Muscle of back (tissue), 11 donors: ENCODE measurements around the gene TSHR. TPM values are rescaled to one million over a fixed set of nuclear protein-coding genes. Genes with fewer than 3 reads are reported as not detected.
A peak's percentile ranks its signal among the peaks of the same experiment; 100 is the strongest.
"Not testable (repeated sequence)": the region's sequence is repeated elsewhere in the genome, so short reads cannot be mapped to it uniquely, and the experiment has no call there.

Source experiments
- DNase-seq, 3 donors: peaks; one replicate each; pipeline versions ENCODE4 v3.0.0 to v3.0.0-alpha.2; 2013
- polyA plus RNA-seq, 10 donors: library from polyadenylated mRNA; unstranded; fragments of 120-200 nt; gene quantifications; one replicate each; pipeline ENCODE4 v1.2.1, GENCODE V29; 2013; ENCODE audit not compliant: insufficient read length in 10 of 10

Gene TSHR
- polyA plus RNA-seq, 10 donors, result 0.12 to 2.5 (median 0.57) TPM

DNA sequence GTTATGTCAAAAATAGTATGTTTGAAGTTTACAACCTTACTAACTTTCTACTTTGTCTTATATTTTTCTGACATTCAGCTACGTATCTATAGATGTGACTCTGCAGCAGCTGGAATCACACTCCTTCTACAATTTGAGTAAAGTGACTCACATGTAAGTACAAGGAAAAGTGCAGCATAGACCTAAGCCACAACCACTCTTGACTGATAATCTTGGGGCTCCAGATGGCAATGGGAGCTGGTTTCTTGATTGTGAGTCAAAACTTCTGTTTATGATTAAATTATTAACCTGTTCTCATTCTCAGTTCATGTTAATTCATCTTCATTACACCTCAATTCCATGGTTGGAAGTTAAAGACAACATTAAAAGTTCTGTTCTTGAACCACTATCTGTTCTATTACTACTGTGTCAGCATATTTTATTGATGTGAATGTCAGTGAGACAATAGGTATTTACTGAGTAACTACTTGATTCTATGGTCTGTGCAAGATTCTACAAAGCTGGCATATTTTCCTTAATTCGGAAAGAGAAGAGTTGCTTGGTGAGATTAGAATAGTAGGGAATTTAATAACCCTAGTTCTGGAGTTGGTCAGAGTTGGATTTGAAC, 112.9 kb downstream of the TSHR start:
- no peak for DNase-seq

DNA sequence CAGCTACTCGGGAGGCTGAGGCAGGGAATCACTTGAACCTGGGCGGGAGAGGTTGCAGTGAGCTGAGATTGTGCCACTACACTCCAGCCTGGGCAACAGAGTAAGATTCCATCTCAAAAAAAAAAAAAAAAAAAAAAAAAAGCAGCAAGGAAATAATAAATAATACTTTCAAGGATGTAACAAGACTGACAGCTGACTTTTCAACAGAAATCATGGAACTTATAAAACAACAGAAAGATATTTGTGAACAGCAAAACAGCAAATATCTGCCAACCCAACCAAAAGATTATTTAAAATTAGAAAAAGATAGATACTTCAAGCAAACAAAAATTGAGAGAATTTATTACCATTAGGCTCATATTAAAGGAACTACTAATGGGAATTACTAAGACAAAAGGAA, 115.1 kb downstream of the TSHR start:
- no peak for DNase-seq

DNA sequence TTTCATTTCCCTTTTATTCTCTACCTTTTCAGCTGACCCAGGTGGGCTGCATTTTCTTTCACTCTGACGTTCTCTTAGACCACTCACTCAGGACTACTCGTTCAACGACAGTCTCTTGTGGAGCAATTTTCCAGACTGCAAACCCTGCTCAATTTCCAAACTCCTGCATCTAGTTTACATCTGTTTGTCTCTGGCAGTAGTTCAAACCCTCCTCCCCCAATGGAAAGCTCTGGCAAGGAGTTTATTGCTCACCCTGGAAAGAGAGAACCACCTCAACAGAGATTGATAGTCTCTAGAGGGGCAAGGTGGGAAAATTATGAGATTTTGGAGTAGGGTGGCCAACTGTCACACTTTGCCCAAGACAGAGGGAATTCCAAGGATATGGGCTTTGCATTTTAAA, 130.2 kb downstream of the TSHR start:
- peak; percentile 3 to 24 (median 11) for DNase-seq

DNA sequence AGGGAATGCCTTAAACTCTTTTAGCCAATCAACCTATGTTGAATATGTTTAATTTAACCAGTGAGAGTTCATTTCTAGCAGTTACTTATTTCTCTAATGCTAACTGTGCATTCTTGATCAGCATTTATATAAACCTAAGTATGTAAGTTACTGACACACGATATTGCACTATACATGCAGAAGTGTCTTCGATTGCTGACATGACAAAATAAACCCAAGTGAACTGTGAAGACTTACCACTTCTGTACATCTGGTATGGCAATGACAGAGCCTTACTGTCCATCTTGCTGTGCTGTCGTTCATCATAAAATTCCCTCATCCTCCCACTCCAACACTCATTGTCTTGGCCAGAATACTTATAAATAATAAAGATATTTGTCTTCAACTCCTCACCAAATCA, 131.8 kb downstream of the TSHR start:
- DNase-seq, result no peak

DNA sequence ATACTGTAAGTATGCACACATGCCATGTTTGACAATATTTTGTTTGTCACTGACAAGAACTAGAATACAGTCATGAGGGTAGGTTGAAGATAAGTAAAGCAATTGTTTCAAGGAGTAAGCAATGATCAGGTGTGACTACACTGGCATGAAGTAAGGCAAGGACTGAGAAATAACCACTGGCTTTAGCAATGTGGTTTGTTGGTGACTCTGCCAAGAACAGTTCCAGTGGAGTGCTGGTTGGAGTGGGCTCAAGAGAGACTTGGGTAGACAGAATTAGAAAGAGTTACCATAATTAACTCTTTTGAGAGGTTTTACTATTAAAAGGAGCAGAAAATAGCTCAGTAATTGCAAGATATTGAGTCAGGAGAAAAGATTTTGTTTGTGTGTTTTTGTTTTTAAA, 135.7 kb downstream of the TSHR start:
- no peak for DNase-seq

DNA sequence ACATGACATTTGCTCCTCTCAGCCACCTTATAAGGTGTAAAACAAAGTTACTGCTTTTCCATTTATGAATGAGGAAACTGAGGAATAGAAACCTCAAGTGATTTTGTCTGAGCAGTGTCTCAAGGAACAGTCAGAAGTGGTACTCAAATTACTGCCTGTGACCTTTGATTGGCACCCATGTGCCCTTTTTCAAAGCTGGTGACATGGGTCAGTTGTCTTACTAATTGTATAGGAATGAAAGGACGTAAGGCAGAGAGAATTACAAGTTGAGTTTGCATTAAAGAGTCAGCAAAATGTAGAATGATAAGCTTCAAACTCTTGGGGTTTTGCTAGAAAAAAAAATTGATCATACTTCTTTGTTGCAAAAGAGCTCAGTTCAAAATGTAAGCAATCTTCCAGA, 136.2 kb downstream of the TSHR start:
- no peak for DNase-seq

DNA sequence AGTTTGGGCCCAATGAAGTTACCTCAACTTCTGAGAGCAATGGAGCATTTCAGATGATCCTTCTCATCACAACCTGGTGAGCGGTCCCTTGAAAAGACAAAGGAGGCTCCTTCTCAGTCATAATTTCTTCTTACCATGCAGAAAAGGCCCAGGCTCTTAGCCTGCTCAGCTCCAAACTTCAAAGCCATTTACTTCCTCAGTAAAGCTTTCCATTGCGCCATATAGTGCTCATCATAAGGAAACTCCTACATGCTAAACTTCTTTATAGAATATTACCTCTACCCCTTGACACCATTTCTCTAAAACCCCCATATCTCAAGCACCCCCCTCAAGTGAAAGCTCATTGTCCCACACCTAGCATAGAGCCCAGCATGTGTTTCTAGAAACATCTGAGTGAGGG, 138.2 kb downstream of the TSHR start:
- no peak for DNase-seq

DNA sequence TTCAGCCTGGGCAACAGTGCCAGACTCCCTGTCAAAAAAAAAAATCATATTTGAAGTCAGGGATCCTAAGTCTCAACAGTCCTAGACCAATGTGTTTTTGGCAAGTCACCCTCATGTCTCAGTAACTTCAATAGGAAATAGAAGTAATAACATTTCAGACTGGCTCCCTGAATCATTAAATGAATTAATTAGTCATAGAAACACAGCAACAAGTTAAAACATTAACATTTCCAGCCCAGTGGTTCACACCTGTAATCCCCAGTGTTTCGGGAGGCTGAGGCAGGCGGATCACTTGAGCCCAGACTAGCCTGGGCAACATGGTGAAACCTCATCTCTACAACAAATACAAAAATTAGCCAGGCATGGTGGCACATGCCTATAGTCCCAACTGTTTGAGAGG, 140.1 kb downstream of the TSHR start:
- no peak for DNase-seq

DNA sequence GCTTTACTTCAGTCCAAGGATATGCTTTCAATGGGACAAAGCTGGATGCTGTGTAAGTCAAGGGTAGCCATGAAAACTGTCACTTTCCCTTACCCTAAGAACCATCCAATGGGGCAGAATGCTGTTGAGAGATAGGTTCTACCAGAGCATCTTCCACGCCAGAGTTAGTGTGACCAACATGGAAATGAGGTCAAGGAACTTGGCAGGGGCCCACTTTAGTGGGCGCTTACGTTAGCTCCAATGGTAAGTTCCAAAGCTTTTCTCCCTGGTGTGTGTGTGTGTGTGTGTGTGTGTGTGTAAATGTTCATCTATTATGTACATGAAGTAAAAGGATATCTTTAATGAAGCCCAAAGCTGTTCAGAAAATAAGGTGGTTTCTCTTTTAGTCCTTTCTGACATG, 141.2 kb downstream of the TSHR start:
- DNase-seq, result no peak

DNA sequence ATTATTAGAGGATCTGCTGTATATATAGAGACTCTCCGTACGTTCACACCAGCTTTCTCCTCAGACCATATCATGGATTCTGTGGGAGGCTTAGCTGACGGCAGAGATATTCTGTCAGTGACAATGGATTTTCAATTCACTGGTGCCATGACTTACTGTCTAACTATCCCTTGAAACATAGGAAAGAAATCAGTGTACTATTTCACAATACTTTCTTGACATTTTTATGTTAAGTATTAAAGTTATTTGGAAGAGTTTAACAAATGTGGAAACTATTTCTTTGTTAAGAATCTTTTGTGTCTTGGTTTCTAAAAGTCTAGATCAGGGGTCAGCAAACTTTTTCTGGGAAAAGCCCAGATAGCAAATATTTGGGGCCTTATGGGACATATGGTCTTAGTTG, 146.8 kb downstream of the TSHR start:
- DNase-seq, result no peak

DNA sequence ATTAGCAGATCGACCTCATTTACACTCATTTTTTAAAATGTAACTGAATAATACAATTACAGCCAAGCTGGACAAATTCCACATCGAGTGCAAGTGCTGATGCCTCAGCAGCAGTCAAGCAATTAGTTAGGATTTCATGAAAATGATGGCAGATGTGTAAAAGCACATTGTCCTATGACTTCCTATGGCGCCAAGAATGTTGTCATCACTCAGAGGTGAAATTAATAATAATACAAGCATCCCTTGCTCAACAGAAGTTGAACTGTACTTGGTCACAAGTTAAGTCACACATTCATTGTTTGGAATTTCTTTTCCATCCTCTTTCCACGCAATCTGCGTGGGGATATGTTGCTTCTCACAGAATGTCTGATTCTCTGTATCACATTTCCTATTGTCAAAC, 148.0 kb downstream of the TSHR start:
- DNase-seq, result no peak

DNA sequence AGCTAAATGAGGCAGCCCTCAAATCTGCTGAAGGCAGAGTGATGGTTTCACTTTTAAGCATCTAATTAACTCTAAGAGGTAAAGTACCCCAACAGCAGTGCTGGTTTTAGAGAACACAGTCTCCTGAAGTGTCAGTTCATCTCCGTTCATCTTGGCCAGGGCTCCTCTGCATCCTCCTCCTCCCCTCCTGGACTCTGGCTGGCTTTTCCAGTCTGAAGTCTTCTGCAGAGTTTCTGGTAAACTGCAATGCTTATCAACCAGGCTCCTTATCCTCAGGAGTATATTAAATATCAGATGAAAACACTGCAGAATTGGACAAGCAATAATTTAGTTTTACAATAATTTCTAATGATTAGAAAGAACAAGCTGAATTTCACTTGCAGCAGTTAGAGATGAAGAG, 150.0 kb downstream of the TSHR start:
- DNase-seq, result peak in 1 of 3 donors; percentile 13

DNA sequence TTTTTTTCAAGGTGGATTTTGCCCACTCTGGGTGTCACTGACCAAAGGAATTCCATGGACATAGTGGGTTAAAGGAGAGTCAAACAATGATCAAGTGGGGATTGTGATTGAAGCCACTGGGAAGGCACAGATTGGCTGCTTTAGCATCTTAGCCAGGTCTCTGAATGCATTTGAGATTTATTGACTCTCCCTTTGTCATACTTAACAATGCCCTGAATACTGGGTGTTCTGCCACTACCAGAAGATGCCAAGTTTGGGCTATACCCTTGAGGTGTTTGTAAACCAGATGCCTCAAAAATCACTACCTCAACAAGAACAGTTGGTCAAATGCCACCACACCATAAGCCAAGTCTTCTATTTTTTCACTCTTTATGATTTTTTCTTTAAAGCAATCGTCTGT, 150.5 kb downstream of the TSHR start:
- no peak for DNase-seq

DNA sequence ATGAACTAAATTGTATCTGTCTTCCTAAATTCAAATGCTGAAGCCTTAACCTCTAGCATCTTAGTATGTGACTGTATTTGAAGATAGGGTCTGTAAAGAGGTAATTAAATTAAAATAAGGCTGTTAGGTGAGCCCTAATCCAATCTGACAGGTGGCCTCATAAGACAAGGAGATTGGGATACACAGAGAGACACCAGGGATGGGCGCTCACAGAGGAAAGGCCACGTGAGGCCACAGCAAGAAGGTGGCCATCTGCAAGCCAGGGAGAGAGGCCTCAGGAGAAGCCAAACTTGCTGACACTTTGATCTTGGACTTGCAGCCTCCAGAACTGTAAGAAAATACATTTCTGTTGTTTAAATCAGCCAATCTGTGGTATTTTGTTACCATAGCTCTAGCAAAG, 154.8 kb downstream of the TSHR start:
- no peak for DNase-seq

DNA sequence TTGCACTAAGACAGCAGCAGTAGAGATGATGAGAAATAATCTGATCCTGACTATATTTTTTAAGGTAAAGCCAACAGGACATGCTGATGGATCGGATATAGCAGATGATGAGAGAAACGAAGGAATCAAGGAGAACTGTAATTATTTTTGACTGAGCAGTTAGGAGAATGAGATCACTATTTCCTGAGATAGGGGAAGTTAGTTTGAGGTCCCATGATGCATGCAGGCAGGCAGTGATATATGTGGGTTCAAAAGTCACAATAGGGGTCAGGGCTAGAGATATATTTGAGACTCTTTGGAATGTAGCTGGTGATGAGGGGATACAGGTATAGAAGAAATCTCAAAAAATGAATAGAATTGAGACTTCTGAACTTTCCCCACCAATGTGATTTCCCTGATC, 157.8 kb downstream of the TSHR start:
- no peak for DNase-seq

DNA sequence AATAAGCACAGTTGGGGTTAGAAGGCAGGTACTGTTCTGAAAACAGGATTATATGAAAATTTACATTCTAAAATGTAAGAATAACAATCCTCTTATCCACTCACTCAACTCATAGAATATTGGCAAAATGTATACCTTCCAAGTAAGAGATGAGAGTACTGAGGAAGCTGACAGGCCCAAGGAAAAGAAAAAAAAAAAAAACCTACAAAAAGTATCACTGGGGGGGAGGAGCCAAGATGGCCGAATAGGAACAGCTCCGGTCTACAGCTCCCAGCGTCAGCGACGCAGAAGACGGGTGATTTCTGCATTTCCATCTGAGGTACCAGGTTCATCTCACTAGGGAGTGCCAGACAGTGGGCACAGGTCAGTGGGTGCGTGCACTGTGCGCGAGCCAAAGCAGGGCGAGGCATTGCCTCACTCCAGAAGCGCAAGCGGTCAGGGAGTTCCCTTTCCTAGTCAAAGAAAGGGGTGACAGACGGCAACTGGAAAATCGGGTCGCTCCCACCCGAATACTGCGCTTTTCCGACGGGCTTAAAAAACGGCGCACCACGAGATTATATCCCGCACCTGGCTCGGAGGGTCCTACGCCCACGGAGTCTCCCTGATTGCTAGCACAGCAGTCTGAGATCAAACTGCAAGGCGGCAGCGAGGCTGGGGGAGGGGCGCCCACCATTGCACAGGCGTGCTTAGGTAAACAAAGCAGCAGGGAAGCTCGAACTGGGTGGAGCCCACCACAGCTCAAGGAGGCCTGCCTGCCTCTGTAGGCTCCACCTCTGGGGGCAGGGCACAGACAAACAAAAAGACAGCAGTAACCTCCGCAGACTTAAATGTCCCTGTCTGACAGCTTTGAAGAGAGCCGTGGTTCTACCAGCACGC, 158.8 kb downstream of the TSHR start:
- not testable (repeated sequence) for DNase-seq

DNA sequence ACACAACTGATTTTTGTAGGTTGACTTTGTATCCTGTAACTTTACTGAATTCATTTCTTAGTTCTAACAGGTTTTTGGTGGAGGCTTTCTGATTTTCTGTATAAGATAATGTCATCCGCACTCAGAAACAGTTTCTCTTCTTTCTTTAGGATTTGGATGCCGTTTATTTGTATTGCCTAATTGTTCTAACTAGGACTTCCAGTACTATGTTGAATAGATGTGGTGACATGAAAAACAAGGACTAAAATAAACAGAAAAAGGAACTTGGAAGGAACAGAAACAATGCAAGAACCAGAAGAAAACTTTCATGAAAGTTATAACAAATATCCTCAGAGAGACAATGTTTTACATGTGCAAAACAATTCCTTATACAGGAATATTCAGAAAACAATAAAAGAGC, 165.1 kb downstream of the TSHR start:
- DNase-seq, result no peak

DNA sequence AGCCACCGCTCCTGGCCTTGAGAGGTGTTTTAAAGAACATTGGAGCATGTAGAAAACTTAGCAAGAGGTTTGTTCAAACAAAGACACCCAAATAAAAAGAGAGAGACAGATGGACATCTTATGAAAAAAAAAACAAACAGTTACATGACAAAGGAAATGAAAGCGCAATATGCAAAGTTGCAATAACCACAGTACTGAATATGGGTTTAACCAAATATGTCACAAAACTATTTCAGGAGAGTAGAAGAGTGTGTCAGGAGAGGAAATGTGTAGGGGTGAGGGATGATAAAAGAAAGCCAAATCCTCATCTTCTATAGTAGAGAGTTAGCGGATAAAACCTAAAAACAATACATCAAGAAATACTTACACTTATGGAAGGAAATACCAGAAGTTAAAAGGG, 166.9 kb downstream of the TSHR start:
- DNase-seq, result no peak

DNA sequence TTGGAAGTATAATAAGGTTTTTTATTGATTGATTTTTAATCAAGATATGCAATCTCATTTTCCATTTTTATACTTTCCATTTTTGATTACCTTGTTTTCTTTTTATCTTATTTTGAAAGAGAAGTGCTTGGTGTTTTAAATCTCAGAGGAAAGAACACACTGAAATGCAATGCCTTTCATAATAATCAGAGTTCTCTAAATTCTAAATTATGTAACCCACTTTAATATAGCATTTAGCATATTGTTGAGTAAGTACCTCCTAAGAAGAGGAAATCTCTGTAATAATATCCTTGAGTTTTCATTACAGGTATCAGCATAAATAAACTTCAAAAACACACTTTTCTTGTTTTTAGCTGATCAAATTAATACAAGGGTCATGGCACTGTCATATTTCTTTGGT, 168.4 kb downstream of the TSHR start:
- DNase-seq, result no peak

DNA sequence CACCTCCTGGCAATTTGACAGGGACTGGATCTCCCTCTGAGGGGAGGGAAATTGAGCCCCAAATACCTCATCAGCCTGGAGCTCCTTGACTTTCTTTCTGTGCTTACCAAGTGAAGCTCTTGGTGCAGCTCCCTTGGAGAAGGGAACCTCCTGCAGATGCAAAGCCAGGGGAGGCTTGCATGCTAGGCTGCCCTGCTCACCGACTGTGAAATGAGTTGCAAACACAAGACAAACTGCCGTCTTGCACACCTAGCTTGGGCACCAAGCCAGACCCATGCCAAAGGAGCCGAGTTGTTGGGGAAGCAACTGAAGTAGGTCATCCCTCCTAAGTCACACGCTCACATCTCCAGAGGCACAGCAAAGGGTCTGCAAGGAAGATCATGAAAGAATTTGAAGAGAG, 170.1 kb downstream of the TSHR start:
- no peak for DNase-seq

DNA sequence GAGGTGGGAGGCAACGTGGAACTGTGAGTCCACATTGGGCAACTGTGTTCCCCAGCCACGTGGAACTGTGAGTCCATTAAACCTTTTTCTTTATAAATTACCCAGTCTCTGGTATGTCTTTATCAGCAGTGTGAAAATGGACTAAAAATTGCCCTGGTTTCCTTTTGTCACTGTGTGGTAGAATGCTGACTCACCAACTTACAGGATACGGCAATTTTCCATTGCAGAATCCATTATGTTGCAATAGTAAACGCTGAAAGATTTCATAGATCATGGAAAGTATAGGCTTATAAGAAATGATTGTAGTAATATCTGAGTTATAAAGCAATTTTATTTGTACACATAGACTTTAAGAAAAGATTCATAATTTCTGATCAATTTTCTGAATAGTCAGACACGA, 172.4 kb downstream of the TSHR start:
- no peak for DNase-seq

DNA sequence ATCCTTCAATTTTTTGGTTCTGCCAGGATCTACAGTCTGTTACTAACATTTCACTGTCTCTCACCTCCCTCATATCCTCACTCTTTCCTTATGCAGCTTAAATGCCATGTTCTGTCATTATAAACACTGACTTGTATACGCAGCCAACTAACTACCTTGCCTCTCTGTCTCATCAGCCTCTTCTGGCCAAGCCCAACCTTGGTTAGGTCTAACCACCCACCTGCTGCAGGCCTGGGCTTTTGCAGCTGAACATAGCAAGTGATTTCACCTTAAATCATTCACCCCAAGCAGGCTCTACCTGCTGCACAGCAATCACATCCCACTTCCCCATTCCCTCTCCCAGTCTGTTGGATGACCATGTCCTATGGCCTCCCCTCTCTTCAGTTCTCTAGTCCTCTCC, 173.8 kb downstream of the TSHR start:
- no peak for DNase-seq

DNA sequence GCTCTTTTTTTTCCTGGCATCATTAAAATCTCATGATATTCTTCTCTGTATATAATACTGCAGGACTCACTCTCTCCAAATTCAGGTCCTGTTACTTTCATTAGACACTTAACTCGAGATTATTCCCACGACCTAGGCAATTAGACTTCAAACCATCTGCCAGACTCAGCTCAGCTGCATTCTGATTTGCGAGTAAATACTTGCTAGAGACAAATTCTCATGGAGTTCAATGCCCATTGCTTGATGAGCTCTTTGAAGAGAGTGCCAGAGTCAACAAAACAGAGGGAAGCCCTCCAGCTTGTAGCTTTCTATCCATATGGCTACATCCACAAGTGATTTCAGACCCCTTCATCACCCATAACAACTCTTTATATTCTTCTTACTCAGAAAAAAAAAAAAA, 177.0 kb downstream of the TSHR start:
- DNase-seq, result no peak

DNA sequence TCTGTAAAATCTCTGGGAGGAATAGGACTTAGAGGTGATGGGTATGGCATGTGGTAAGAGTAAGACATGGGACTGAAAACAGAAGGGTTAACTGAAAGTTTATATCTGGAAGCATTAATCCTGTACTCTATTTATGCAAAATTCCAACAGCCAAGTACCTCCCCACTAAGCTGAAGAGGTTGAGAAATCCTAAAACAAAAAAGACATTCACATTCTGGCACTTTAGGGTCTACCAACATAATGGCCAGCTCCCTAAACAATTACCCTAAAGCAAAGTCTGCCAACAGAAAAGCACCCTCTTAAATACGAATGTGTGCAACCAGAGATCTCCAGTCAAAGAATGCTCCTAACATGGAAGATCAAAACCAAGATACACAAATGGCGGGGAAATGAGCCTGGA, 178.0 kb downstream of the TSHR start:
- DNase-seq, result no peak
